Activated CD4-positive, alpha-beta T cell treated with anti-CD3 and anti-CD28 coated beads, Interleukin-2, Interleukin-6, amounts not matched to agents 100 ng/mL and 50 ng/mL, durations not matched to agents 16 hours and 8 hours (primary cell): ENCODE data around the gene CFAP54.
A peak's percentile ranks its signal among the peaks of the same experiment; 100 is the strongest.

Experiments used
- DNase-seq: peaks from one replicate; pipeline ENCODE4 v3.0.0-alpha.2; 2020

CFAP54 gene

GRCh38 chr12:96766232-96766631 is 276.9 kb downstream of the CFAP54 start:
- no peak for DNase-seq

GRCh38 chr12:96769400-96769799 is 280.0 kb downstream of the CFAP54 start:
- DNase-seq, result no peak

- DNase-seq, result no peak
These were observed 281.1 kb downstream of the CFAP54 start for GRCh38 chr12:96770219-96771102.

GRCh38 chr12:96773031-96773430 is 283.7 kb downstream of the CFAP54 start:
- DNase-seq, result no peak

- no peak for DNase-seq
These were observed 285.3 kb downstream of the CFAP54 start for GRCh38 chr12:96774496-96775256.

- DNase-seq, result no peak
These were observed 287.5 kb downstream of the CFAP54 start for GRCh38 chr12:96776908-96777307.

GRCh38 chr12:96780330-96780729 is 291.0 kb downstream of the CFAP54 start:
- DNase-seq, result no peak

GRCh38 chr12:96786791-96787190 is 297.4 kb downstream of the CFAP54 start:
- DNase-seq, result no peak

GRCh38 chr12:96803969-96804368 is 314.6 kb downstream of the CFAP54 start:
- no peak for DNase-seq

GRCh38 chr12:96806272-96806671 is 316.9 kb downstream of the CFAP54 start:
- DNase-seq, result no peak

- DNase-seq, result no peak
These were observed 318.4 kb downstream of the CFAP54 start for GRCh38 chr12:96807741-96808140.

- no peak for DNase-seq
These were observed 319.2 kb downstream of the CFAP54 start for GRCh38 chr12:96808587-96808986.

- no peak for DNase-seq
These were observed 320.1 kb downstream of the CFAP54 start for GRCh38 chr12:96809522-96809921.

GRCh38 chr12:96810057-96810456 is 320.7 kb downstream of the CFAP54 start:
- DNase-seq, result no peak

- no peak for DNase-seq
These were observed 321.1 kb downstream of the CFAP54 start for GRCh38 chr12:96810477-96810876.

GRCh38 chr12:96811083-96811482 is 321.7 kb downstream of the CFAP54 start:
- no peak for DNase-seq

GRCh38 chr12:96812153-96812552 is 322.8 kb downstream of the CFAP54 start:
- no peak for DNase-seq

GRCh38 chr12:96814200-96814599 is 324.8 kb downstream of the CFAP54 start:
- no peak for DNase-seq

GRCh38 chr12:96821592-96821991 is 332.2 kb downstream of the CFAP54 start:
- no peak for DNase-seq

- DNase-seq, result no peak
These were observed 333.3 kb downstream of the CFAP54 start for GRCh38 chr12:96822641-96823040.

GRCh38 chr12:96824074-96824837 is 334.9 kb downstream of the CFAP54 start:
- no peak for DNase-seq

- no peak for DNase-seq
These were observed 335.5 kb downstream of the CFAP54 start for GRCh38 chr12:96824838-96825236.

GRCh38 chr12:96828169-96828789 is 338.9 kb downstream of the CFAP54 start:
- DNase-seq, result peak; percentile 11
